H9 (cell line): ENCODE measurements around the gene CD2AP. TPM values are rescaled to one million over a fixed set of nuclear protein-coding genes. Genes with fewer than 3 reads are reported as not detected.

Source experiments
- DNase-seq: peaks from one replicate; pipeline ENCODE4 v3.0.0-alpha.2; 2017
- H2AFZ ChIP-seq: one replicate; pipeline ENCODE4 v1.6.1; 2013; ENCODE audit warnings: mild to moderate bottlenecking, low read length, control low read depth, moderate library complexity
- H2AK5ac ChIP-seq: 2 replicates; pipeline ENCODE4 v1.6.1; 2013; ENCODE audit warnings: low read length, control low read depth, mixed read lengths; ENCODE audit not compliant: insufficient read length
- H2BK120ac ChIP-seq: one replicate; pipeline ENCODE4 v1.6.1; 2013; ENCODE audit warnings: low read depth, mild to moderate bottlenecking, low read length, control low read depth, inconsistent platforms; ENCODE audit not compliant: poor library complexity, severe bottlenecking
- H2BK12ac ChIP-seq: 2 replicates; pipeline ENCODE4 v1.6.1; 2013; ENCODE audit warnings: low read length, control low read depth, mixed read lengths, low read depth; ENCODE audit not compliant: insufficient read length
- H2BK15ac ChIP-seq: 2 replicates; pipeline ENCODE4 v1.6.1; 2013; ENCODE audit warnings: low read depth, low read length, control low read depth
- H2BK20ac ChIP-seq: one replicate; pipeline ENCODE4 v1.6.1; 2013; ENCODE audit warnings: low read depth, mild to moderate bottlenecking, low read length, control low read depth, inconsistent platforms; ENCODE audit not compliant: poor library complexity, severe bottlenecking
- H2BK5ac ChIP-seq: 2 replicates; pipeline ENCODE4 v1.6.1; 2013; ENCODE audit warnings: low read length, control low read depth, mixed read lengths; ENCODE audit not compliant: insufficient read length
- H3K14ac ChIP-seq: 2 replicates; pipeline ENCODE4 v1.6.1; 2013; ENCODE audit warnings: low read length, control low read depth; ENCODE audit not compliant: insufficient read depth
- H3K18ac ChIP-seq: 2 replicates; pipeline ENCODE4 v1.6.1; 2013; ENCODE audit warnings: low read depth, mild to moderate bottlenecking, mixed read lengths, low read length, control low read depth; ENCODE audit not compliant: insufficient read length
- H3K23ac ChIP-seq: 2 replicates; pipeline ENCODE4 v1.6.1; 2013; ENCODE audit warnings: low read length, control low read depth, mixed read lengths, low read depth; ENCODE audit not compliant: insufficient read length
- H3K23me2 ChIP-seq: 2 replicates; pipeline ENCODE4 v1.6.1; 2013; ENCODE audit warnings: low read depth, mild to moderate bottlenecking, mixed read lengths, low read length, control low read depth; ENCODE audit not compliant: insufficient read length, poor library complexity, severe bottlenecking
- H3K27ac ChIP-seq: 2 replicates; pipeline ENCODE4 v1.5.1; 2013; ENCODE audit warnings: low read length, control low read depth, mixed read lengths, low read depth; ENCODE audit not compliant: insufficient read length
- H3K27me3 ChIP-seq: 2 replicates; pipeline ENCODE4 v1.6.1; 2013; ENCODE audit warnings: low read length, control low read depth, inconsistent platforms; ENCODE audit not compliant: insufficient read depth
- H3K4ac ChIP-seq: 2 replicates; pipeline ENCODE4 v1.6.1; 2013; ENCODE audit warnings: low read depth, mild to moderate bottlenecking, control low read depth, inconsistent platforms, low read length, moderate library complexity
- H3K4me1 ChIP-seq: 2 replicates; pipeline ENCODE4 v1.6.1; 2013; ENCODE audit warnings: low read length, control low read depth, inconsistent platforms; ENCODE audit not compliant: insufficient read depth
- H3K4me2 ChIP-seq: 2 replicates; pipeline ENCODE4 v1.6.1; 2013; ENCODE audit warnings: low read length, control low read depth, mixed read lengths; ENCODE audit not compliant: insufficient read length, insufficient read depth
- H3K56ac ChIP-seq: 2 replicates; pipeline ENCODE4 v1.6.1; 2013; ENCODE audit warnings: low read depth, mild to moderate bottlenecking, mixed read lengths, low read length, control low read depth; ENCODE audit not compliant: insufficient read length
- H3K79me1 ChIP-seq: 2 replicates; pipeline ENCODE4 v1.6.1; 2013; ENCODE audit warnings: low read depth, mild to moderate bottlenecking, moderate library complexity, low read length, control low read depth, inconsistent platforms; ENCODE audit not compliant: insufficient read depth, poor library complexity, severe bottlenecking
- H3K79me2 ChIP-seq: 2 replicates; pipeline ENCODE4 v1.6.1; 2013; ENCODE audit warnings: low read length, control low read depth, inconsistent platforms; ENCODE audit not compliant: insufficient read depth
- H3K9ac ChIP-seq: 2 replicates; pipeline ENCODE4 v1.6.1; 2013; ENCODE audit warnings: low read length, control low read depth, mixed read lengths; ENCODE audit not compliant: insufficient read length; ENCODE audit errors: extremely low read depth
- H3K9me3 ChIP-seq: one replicate; pipeline ENCODE4 v1.6.1; 2013; ENCODE audit warnings: low read depth, low read length, inconsistent platforms; ENCODE audit not compliant: control insufficient read depth
- H3T11ph ChIP-seq: one replicate; pipeline ENCODE4 v1.6.1; 2013; ENCODE audit warnings: mild to moderate bottlenecking, low read length, control low read depth, inconsistent platforms
- H4K20me1 ChIP-seq: one replicate; pipeline ENCODE4 v1.6.1; 2013; ENCODE audit not compliant: control insufficient read depth, insufficient read length, insufficient read depth
- H4K5ac ChIP-seq: 2 replicates; pipeline ENCODE4 v1.6.1; 2013; ENCODE audit warnings: low read depth, mild to moderate bottlenecking, mixed read lengths, low read length, control low read depth; ENCODE audit not compliant: insufficient read length
- H4K8ac ChIP-seq: replicated peaks from 2 replicates; pipeline ENCODE4 v1.6.1; 2013; ENCODE audit warnings: low read length, control low read depth, mixed read lengths, low read depth; ENCODE audit not compliant: insufficient read length
- H4K91ac ChIP-seq: 2 replicates; pipeline ENCODE4 v1.6.1; 2013; ENCODE audit warnings: low read depth, mild to moderate bottlenecking, moderate library complexity, mixed read lengths, low read length, control low read depth; ENCODE audit not compliant: insufficient read length
- H3K27ac Mint-ChIP-seq, 3 experiments: 2 replicates in 2 of 3; 3 replicates in 1 of 3; pipeline ENCODE4 v1.8.0; 2020 to 2021; ENCODE audit warnings: mixed read lengths in 3 of 3, mild to moderate bottlenecking in 1 of 3, moderate library complexity in 1 of 3
- H3K27me3 Mint-ChIP-seq: 2 replicates; pipeline ENCODE4 v1.8.0; 2021; ENCODE audit warnings: low read depth, mild to moderate bottlenecking, moderate library complexity, mixed read lengths
- H3K36me3 Mint-ChIP-seq, 3 experiments: 2 replicates in 2 of 3; 3 replicates in 1 of 3; pipeline ENCODE4 v1.8.0; 2020 to 2021; ENCODE audit warnings: low read depth in 3 of 3, mixed read lengths in 3 of 3; ENCODE audit not compliant: insufficient read depth in 1 of 3
- H3K4me1 Mint-ChIP-seq, 2 experiments: 2 replicates each; pipeline ENCODE4 v1.8.0; 2020; ENCODE audit warnings: mixed read lengths in 2 of 2
- H3K4me3 Mint-ChIP-seq, 2 experiments: 2 replicates in 1 of 2; 3 replicates in 1 of 2; pipeline ENCODE4 v1.8.0; 2020 to 2021; ENCODE audit warnings: mild to moderate bottlenecking in 2 of 2, mixed read lengths in 2 of 2, moderate library complexity in 1 of 2
- H3K9me3 Mint-ChIP-seq, 2 experiments: 2 replicates in 1 of 2; 3 replicates in 1 of 2; pipeline ENCODE4 v1.8.0; 2020; ENCODE audit warnings: mild to moderate bottlenecking in 2 of 2, mixed read lengths in 2 of 2, moderate library complexity in 1 of 2
- WGBS: extraction: QIAGEN DNeasy Blood & Tissue Kit; methylation state at CpG from one replicate; pipeline ENCODE4 v1.1.7; 2013; ENCODE audit warnings: missing lambda C conversion rate, low lambda C conversion rate, mixed read lengths; ENCODE audit not compliant: insufficient read length; ENCODE audit errors: extremely low coverage; 5-methylcytosine and 5-hydroxymethylcytosine counted together
- total RNA-seq: library from RNA; stranded (reverse); gene quantifications from 2 replicates; pipeline ENCODE4 v1.2.1, GENCODE V29; 2021
- TF ChIP-seq, protein P1 (sequence below): fragments of 200-600 bp; sonication (generic); conservative IDR thresholded peaks from 3 replicates; pipeline ENCODE4 v1.8.0; 2021; ENCODE audit warnings: antibody characterized with exemption, mild to moderate bottlenecking

CD2AP gene
- total RNA-seq, 1 experiment from 2014 or later: 50.1 TPM

DNA sequence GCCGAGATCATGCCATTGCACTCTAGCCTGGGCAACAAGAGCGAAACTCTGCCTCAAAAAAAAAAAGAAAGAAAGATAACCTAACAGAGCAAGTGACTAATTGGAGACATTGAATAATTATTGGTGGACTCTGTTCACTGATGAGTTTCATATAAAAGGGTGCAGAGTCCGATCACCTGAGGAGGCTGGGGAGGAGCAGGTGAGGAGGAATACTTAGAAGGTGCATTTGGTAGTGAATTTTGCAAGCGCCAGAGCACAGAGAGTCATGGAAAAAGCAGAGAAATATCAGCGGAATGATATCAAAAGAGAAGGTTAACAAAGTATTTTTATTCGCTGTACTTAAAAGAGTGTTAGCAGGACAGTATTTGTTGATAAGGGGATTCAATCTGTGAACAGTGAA, 44.4 kb downstream of the CD2AP start:
- Histone ChIP-seq H3K79me2 (peaks cover 21% of the 10 kb centered on the region; the same call in 1 of the 2 replicates), H2AK5ac (no peak overlapping the region), H3K4ac (no peak overlapping the region), H2BK12ac (no peak overlapping the region), H3T11ph (no peak overlapping the region), H3K79me1 (no peaks in the 10 kb centered on the region), H3K4me2 (no peak overlapping the region), H4K8ac (no peak overlapping the region), H3K27ac (no peak overlapping the region), H2BK20ac (no peak overlapping the region), H3K9me3 (no peaks in the 10 kb centered on the region), H3K56ac (no peak overlapping the region), H4K20me1 (no peaks in the 10 kb centered on the region), H3K4me1 (peaks cover 3% of the 10 kb centered on the region; the same call in 1 of the 2 replicates), H2BK120ac (no peak overlapping the region), H3K27me3 (no peaks in the 10 kb centered on the region), H3K14ac (no peak overlapping the region), H2BK15ac (no peak overlapping the region), H3K18ac (no peak overlapping the region), H2AFZ (no peak overlapping the region), H3K9ac (no peak overlapping the region), H3K23me2 (no peaks in the 10 kb centered on the region), H2BK5ac (no peak overlapping the region), H4K91ac (no peak overlapping the region), H3K23ac (no peak overlapping the region), H4K5ac (no peak overlapping the region)
- Mint-ChIP-seq H3K27ac (peak overlapping the region in 2 of 3 experiments; percentile 11 to 15; a peak in 2 of 7 replicates), H3K4me1 (peaks cover 15 to 19% of the 10 kb centered on the region in 2 experiments), H3K9me3 (peaks cover under 1% of the 10 kb centered on the region in 2 experiments; a peak in 3 of 5 replicates), H3K4me3 (no peak overlapping the region), H3K27me3 (no peaks in the 10 kb centered on the region), H3K36me3 (peaks cover 6 to 14% (median 13%) of the 10 kb centered on the region in 3 experiments)
- TF ChIP-seq, protein P1, sequence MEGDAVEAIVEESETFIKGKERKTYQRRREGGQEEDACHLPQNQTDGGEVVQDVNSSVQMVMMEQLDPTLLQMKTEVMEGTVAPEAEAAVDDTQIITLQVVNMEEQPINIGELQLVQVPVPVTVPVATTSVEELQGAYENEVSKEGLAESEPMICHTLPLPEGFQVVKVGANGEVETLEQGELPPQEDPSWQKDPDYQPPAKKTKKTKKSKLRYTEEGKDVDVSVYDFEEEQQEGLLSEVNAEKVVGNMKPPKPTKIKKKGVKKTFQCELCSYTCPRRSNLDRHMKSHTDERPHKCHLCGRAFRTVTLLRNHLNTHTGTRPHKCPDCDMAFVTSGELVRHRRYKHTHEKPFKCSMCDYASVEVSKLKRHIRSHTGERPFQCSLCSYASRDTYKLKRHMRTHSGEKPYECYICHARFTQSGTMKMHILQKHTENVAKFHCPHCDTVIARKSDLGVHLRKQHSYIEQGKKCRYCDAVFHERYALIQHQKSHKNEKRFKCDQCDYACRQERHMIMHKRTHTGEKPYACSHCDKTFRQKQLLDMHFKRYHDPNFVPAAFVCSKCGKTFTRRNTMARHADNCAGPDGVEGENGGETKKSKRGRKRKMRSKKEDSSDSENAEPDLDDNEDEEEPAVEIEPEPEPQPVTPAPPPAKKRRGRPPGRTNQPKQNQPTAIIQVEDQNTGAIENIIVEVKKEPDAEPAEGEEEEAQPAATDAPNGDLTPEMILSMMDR: no peak
- no peak for DNase-seq
- no CpG with 5 or more reads among the region's 6 CpGs for WGBS
